Testis (tissue), 3 donors: ENCODE results near the gene SPI1. TPM values are rescaled to one million over a fixed set of nuclear protein-coding genes. Genes with fewer than 3 reads are reported as not detected.

Experiments used
- DNase-seq: peaks from one replicate; pipeline ENCODE4 v3.0.0-alpha.2; 2019
- H3K27ac ChIP-seq, 2 donors: fragments of 200-600 bp; sonication (generic); one replicate each; pipeline ENCODE4 v1.5.1; 2019
- H3K27me3 ChIP-seq: fragments of 200-600 bp; sonication (generic); one replicate; pipeline ENCODE4 v1.5.1; 2019
- H3K36me3 ChIP-seq: fragments of 200-600 bp; sonication (generic); one replicate; pipeline ENCODE4 v1.5.1; 2017; ENCODE audit warnings: low read depth; ENCODE audit errors: missing control alignments
- H3K4me1 ChIP-seq: fragments of 200-600 bp; sonication (generic); one replicate; pipeline ENCODE4 v1.5.1; 2019
- H3K4me3 ChIP-seq, 2 donors: fragments of 200-600 bp; sonication (generic); one replicate each; pipeline ENCODE4 v1.5.1; 2017 to 2019
- H3K9me3 ChIP-seq: fragments of 200-600 bp; sonication (generic); one replicate; pipeline ENCODE4 v1.5.1; 2017
- CTCF ChIP-seq, 3 experiments: fragments of 450-650 bp in 2 of 3; fragments of 200-600 bp in 1 of 3; sonication (generic) in 1 of 3; IDR thresholded peaks; one replicate each; pipeline ENCODE4 v1.5.1; 2016 to 2019; ENCODE audit warnings: antibody characterized with exemption in 3 of 3, mild to moderate bottlenecking in 2 of 3, moderate library complexity in 1 of 3
- POLR2A ChIP-seq: fragments of 450-650 bp; IDR thresholded peaks from one replicate; pipeline ENCODE4 v1.6.1; 2017; ENCODE audit warnings: antibody characterized with exemption, mild to moderate bottlenecking, moderate library complexity
- WGBS, 2 donors: methylation state at CpG; one replicate each; pipeline ENCODE4 v1.1.5; 2018; 5-methylcytosine and 5-hydroxymethylcytosine counted together
- intact Hi-C: fragments of 100-400 bp; cut with DNase I; formaldehyde crosslinking; loops from one replicate; pipeline ENCODE4 v1.15.1; 2023; ENCODE audit warnings: low total_unique reads
- polyA plus RNA-seq: library from polyadenylated mRNA; stranded (reverse); fragments of 350-450 nt; fragmentation: Illumina TruSeq; extraction: RNeasy Lipid Tissue Mini Kit (QIAGEN cat#74804); gene quantifications from one replicate; pipeline ENCODE4 v1.2.3, GENCODE V29; 2014; ENCODE audit warnings: low read depth, low replicate concordance; ENCODE audit not compliant: insufficient read depth
- total RNA-seq, 2 donors: library from RNA; depleted of rRNA; stranded (reverse); fragments of >200 nt; gene quantifications; one replicate each; pipeline ENCODE4 v1.2.3, GENCODE V29; 2016

The SPI1 gene
- total and polyA plus RNA-seq, 3 donors from 2014 or later: 4.6 to 16.3 (median 7.4) TPM

GRCh38 chr11:47413908-47414684 lies 35.7 kb upstream of the SPI1 start:
- intact Hi-C loops: no loop called here
- H3K36me3 ChIP-seq: no peaks in the 10 kb centered on the region

GRCh38 chr11:47413351-47413750 lies 35.0 kb upstream of the SPI1 start:
- TF ChIP-seq POLR2A (no peak), CTCF (IDR thresholded peaks at IDR 0.05) (no peak)
- no peaks in the 10 kb centered on the region for H3K9me3 ChIP-seq
- 79 to 97% methylated on average over 11 to 13 of the region's 13 CpGs for WGBS, 2 donors
- peak overlapping the region; percentile 18 to 63 for H3K27ac ChIP-seq
- intact Hi-C loops: no loop called here
- no peak for DNase-seq
- H3K4me1 ChIP-seq: peaks cover 33% of the 10 kb centered on the region
- no peaks in the 10 kb centered on the region for H3K27me3 ChIP-seq
- H3K36me3 ChIP-seq: no peaks in the 10 kb centered on the region
- H3K4me3 ChIP-seq: no peak overlapping the region

More at GRCh38 chr11:47413908-47414684, 35.7 kb upstream of the SPI1 start:
- Histone ChIP-seq H3K4me3 (no peak overlapping the region), H3K9me3 (no peaks in the 10 kb centered on the region), H3K27ac (peak overlapping the region; percentile 25 to 63), H3K27me3 (no peaks in the 10 kb centered on the region), H3K4me1 (peaks cover 30% of the 10 kb centered on the region)
- TF ChIP-seq POLR2A (no peak), CTCF (IDR thresholded peaks at IDR 0.05) (no peak)
- peak; percentile 53 for DNase-seq
- 56 to 69% methylated on average over 11 to 16 of the region's 16 CpGs for WGBS, 2 donors

- Histone ChIP-seq H3K9me3 (no peaks in the 10 kb centered on the region), H3K27me3 (no peaks in the 10 kb centered on the region), H3K36me3 (no peaks in the 10 kb centered on the region), H3K4me1 (peaks cover 39% of the 10 kb centered on the region), H3K4me3 (no peak overlapping the region), H3K27ac (no peak overlapping the region)
- intact Hi-C loops: no loop called here
- DNase-seq: peak; percentile 40
- TF ChIP-seq CTCF (IDR thresholded peaks at IDR 0.05) (peak; percentile 33 to 72 (median 46)), POLR2A (no peak)
- 86 to 88% methylated on average over 6 to 12 of the region's 12 CpGs for WGBS, 2 donors
Measured at GRCh38 chr11:47411884-47412746, 33.8 kb upstream of the SPI1 start.

- no peak for DNase-seq
- no peaks in the 10 kb centered on the region for H3K36me3 ChIP-seq
- H3K27me3 ChIP-seq: no peaks in the 10 kb centered on the region
- TF ChIP-seq POLR2A (no peak), CTCF (IDR thresholded peaks at IDR 0.05) (no peak)
- peak overlapping the region in 1 of 2 donors; percentile 87 for H3K4me3 ChIP-seq
- H3K9me3 ChIP-seq: no peaks in the 10 kb centered on the region
- H3K4me1 ChIP-seq: peaks cover 36% of the 10 kb centered on the region
- peak overlapping the region in 1 of 2 donors; percentile 93 for H3K27ac ChIP-seq
- WGBS, 2 donors: 79 to 87% methylated on average over 10 to 12 of the region's 12 CpGs
- intact Hi-C loops: no loop called here
Measured at GRCh38 chr11:47410370-47411264, 32.3 kb upstream of the SPI1 start.
